GM03348 (cell line): ENCODE results near the gene STK24.
"Not testable (repeated sequence)": the region's sequence is repeated elsewhere in the genome, so short reads cannot be mapped to it uniquely, and the experiment has no call there.

Source experiments
- DNase-seq: peaks from one replicate; pipeline ENCODE4 v3.0.0; 2012; ENCODE audit warnings: low spot score

The STK24 gene

GRCh38 chr13:98576963-98577835, at the start of gene STK24:
Gene STK24 (minus strand): TSS chr13:98577107. CDS start chr13:98576786, 321 bp downstream.
- DNase-seq: peak; percentile 97

- DNase-seq: no peak
These were observed 49.5 kb upstream of the STK24 start for GRCh38 chr13:98626298-98626935.

GRCh38 chr13:98624589-98624988, 47.7 kb upstream of the STK24 start:
- not testable (repeated sequence) for DNase-seq

GRCh38 chr13:98622931-98623331, 46.0 kb upstream of the STK24 start:
- no peak for DNase-seq

GRCh38 chr13:98619556-98619955, 42.6 kb upstream of the STK24 start:
- no peak for DNase-seq

- DNase-seq: not testable (repeated sequence)
These were observed 38.7 kb upstream of the STK24 start for GRCh38 chr13:98615595-98615994.

GRCh38 chr13:98613591-98613990, 36.7 kb upstream of the STK24 start:
- DNase-seq: no peak

GRCh38 chr13:98609756-98610155, 32.8 kb upstream of the STK24 start:
- no peak for DNase-seq

- no peak for DNase-seq
These were observed 29.4 kb upstream of the STK24 start for GRCh38 chr13:98606296-98606695.

GRCh38 chr13:98599502-98600328, 22.8 kb upstream of the STK24 start:
- peak; percentile 64 for DNase-seq

- no peak for DNase-seq
These were observed 21.1 kb upstream of the STK24 start for GRCh38 chr13:98598043-98598442.

GRCh38 chr13:98595134-98595533, 18.2 kb upstream of the STK24 start:
- no peak for DNase-seq

GRCh38 chr13:98592362-98592732, 15.4 kb upstream of the STK24 start:
- DNase-seq: no peak

GRCh38 chr13:98591721-98592361, 14.9 kb upstream of the STK24 start:
- DNase-seq: no peak

- DNase-seq: not testable (repeated sequence)
These were observed 13.6 kb upstream of the STK24 start for GRCh38 chr13:98590471-98590870.

- DNase-seq: not testable (repeated sequence)
These were observed 12.6 kb upstream of the STK24 start for GRCh38 chr13:98589516-98589915.

- no peak for DNase-seq
These were observed 9.8 kb upstream of the STK24 start for GRCh38 chr13:98586400-98587345.

- DNase-seq: no peak
These were observed 9.0 kb upstream of the STK24 start for GRCh38 chr13:98585946-98586345.

GRCh38 chr13:98585398-98585754, 8.5 kb upstream of the STK24 start:
- no peak for DNase-seq

GRCh38 chr13:98584668-98585397, 7.9 kb upstream of the STK24 start:
- peak; percentile 44 for DNase-seq
